ENCODE results near the gene ADAMTS17. TPM values are rescaled to one million over a fixed set of nuclear protein-coding genes. Genes with fewer than 3 reads are reported as not detected.

Gene ADAMTS17
- polyA plus RNA-seq, 2 of the 4 experiments (the other 2 are of a cell fraction), result 0.05 TPM; not detected in 1

DNA sequence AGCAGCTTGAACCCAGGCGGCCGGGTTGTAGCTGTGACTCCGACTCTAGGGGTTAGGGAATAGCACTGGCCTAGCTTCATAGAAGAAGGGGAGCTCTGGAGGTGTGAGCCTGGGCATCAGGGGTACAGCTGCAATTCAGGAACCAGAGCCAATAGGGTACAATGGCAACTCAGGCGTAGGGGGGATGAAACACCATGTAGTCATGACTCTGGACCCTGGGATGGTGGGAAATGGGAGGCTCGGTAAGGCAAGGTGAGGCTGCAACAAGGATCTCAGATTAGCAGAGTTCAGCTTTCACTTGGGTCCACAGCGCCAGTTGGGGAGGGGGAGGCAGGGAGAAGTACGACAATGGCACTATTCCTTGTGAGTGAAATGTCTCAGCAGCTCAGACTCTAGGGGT is 398.3 kb downstream of the ADAMTS17 start (continued):
- TF ChIP-seq ZNF302 (CRISPR knock-in tag; IDR thresholded peaks at IDR 0.05), result no peak
- TF ChIP-seq RCOR1 (IDR thresholded peaks at IDR 0.05; ENCODE audit: low read depth, low read length), result no peak
- TF ChIP-seq MAZ (IDR thresholded peaks at IDR 0.05; ENCODE audit: borderline replicate concordance, low read depth, low read length), result no peak
- no peak for TF ChIP-seq BHLHE40 (IDR thresholded peaks at IDR 0.05; ENCODE audit: low read depth, low read length)

DNA sequence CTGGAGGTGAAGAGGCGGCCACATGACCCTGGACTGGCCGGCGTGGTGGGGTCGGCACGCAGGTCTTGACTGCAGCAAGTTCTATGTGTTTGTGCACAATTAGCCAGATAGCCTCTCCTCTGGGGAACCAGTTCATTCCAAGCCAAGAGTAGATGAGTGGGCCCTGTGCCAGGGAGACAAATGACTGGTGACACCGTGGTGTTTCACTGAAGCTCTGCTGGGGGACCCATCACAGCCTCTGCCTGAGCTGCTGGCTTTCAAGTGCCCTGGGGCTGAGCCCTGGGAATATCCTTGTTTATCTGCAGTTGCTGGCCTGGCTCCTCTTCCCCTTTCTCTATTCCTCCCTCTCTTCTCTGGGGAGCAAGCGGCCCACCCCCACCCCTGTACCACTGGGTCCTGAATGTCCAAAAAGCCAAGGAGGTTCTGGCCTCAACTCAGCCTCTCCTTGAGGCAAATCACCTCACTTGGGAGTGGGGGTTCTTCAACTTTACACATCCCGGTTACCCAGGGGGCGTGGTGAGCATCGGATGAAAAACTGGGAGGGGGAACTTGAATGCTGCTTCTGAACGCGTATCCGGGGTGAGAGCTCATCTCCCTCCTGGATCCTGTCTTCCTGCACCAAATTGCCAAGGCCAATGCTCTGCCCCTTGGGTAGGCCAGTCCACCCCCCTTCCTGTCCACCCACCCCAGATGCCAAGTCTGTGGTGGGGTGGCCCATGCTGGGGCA is 408.9 kb downstream of the ADAMTS17 start:
- H3K4me2 ChIP-seq, result no peak overlapping the region
- ATAC-seq (no peak), FAIRE-seq (no peak), DNase-seq (ENCODE audit: low read depth in 1 of 2, low spot score in 1 of 2) (no peak)
- no peak overlapping the region for H3K27ac ChIP-seq
- H3K4me1 ChIP-seq, result peaks cover 6% of the 10 kb centered on the region; the same call in 2 of the 3 replicates
- H3K4me3 ChIP-seq, result no peak overlapping the region
- POLR2A ChIA-PET, result no interaction called here
- no peak for TF ChIP-seq RCOR1 (IDR thresholded peaks at IDR 0.05; ENCODE audit: low read depth, low read length)
- TF ChIP-seq, protein P1, sequence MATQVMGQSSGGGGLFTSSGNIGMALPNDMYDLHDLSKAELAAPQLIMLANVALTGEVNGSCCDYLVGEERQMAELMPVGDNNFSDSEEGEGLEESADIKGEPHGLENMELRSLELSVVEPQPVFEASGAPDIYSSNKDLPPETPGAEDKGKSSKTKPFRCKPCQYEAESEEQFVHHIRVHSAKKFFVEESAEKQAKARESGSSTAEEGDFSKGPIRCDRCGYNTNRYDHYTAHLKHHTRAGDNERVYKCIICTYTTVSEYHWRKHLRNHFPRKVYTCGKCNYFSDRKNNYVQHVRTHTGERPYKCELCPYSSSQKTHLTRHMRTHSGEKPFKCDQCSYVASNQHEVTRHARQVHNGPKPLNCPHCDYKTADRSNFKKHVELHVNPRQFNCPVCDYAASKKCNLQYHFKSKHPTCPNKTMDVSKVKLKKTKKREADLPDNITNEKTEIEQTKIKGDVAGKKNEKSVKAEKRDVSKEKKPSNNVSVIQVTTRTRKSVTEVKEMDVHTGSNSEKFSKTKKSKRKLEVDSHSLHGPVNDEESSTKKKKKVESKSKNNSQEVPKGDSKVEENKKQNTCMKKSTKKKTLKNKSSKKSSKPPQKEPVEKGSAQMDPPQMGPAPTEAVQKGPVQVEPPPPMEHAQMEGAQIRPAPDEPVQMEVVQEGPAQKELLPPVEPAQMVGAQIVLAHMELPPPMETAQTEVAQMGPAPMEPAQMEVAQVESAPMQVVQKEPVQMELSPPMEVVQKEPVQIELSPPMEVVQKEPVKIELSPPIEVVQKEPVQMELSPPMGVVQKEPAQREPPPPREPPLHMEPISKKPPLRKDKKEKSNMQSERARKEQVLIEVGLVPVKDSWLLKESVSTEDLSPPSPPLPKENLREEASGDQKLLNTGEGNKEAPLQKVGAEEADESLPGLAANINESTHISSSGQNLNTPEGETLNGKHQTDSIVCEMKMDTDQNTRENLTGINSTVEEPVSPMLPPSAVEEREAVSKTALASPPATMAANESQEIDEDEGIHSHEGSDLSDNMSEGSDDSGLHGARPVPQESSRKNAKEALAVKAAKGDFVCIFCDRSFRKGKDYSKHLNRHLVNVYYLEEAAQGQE (IDR thresholded peaks at IDR 0.05), result no peak
- no peak for TF ChIP-seq FOXS1 (CRISPR knock-in tag; IDR thresholded peaks at IDR 0.05)
- TF ChIP-seq RFX5 (IDR thresholded peaks at IDR 0.05), result no peak
- H3K9me3 ChIP-seq, result no peaks in the 10 kb centered on the region
- WGBS (ENCODE audit: missing lambda C conversion rate), result 37% methylated on average over 13 of the region's 13 CpGs
- CTCF ChIA-PET, result interaction anchor here (0.8 to 1.3 kb wide), 4 partner anchors 9 to 413 kb away, joined by 3 to 4 read pairs (median 3); no protein-coding TSS in a partner anchor

DNA sequence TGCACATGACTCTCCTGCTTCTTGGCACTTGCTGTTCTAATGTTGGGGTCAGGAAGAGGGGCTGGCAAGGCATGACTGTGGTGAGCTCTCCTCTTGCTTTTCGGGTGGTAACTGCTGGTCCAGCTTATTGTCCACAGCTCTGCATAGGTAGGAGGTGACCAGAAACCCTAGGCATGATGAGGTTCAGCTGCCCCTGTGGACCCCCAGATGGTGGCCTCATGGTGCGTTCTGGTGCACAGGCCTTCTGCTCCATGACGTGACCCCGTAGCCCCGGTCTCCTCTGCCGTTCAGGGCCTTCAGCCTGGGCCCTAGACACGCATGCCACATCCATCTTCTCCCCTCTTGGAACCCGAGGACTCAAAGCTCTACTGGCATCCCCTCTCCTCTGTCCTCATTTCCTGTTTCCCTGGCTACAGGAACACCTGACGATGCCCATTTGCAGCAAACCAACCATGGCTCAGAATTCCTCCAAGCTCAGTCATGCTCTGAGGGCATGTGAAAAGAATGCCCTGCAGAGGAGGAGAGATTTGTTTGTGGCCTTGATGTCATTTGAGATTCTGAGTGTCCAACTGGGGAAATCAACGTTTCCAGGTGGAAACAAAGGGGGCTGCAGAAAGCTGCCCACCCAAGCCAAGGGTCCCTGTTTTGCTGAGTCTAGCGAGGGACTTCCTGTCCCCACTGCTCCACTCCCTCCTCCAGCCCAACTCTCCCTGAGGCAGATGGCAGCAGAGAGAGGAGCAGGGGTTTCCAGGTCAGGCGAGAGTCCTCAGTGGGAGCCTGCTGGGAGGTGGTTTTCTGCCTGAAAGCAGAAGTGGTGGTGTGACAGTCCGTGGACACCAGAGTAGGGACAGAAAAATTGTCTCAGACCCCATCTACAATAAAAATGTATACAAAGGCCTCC is 409.8 kb downstream of the ADAMTS17 start:
- ChIA-PET CTCF (interaction anchor here (0.8 to 3.6 kb wide), 7 partner anchors 8 to 452 kb away, joined by 3 to 25 read pairs (median 4); no protein-coding TSS in a partner anchor), POLR2A (no interaction called here)
- FAIRE-seq (no peak), ATAC-seq (no peak), DNase-seq (ENCODE audit: low read depth in 1 of 2, low spot score in 1 of 2) (no peak)
- H3K4me1 ChIP-seq, result peaks cover 6% of the 10 kb centered on the region; the same call in 2 of the 3 replicates
- TF ChIP-seq TP53 (CRISPR knock-in tag; IDR thresholded peaks at IDR 0.05) (no peak), CHD2 (IDR thresholded peaks at IDR 0.05; ENCODE audit: low read length, partially characterized antibody) (no peak), ZC3H11A (IDR thresholded peaks at IDR 0.05) (no peak), E2F6 (IDR thresholded peaks at IDR 0.05; ENCODE audit: borderline replicate concordance, low read depth) (no peak), RFX5 (IDR thresholded peaks at IDR 0.05) (no peak), POLR2AphosphoS2 (conservative IDR thresholded peaks at IDR 0.05; ENCODE audit: low read length) (no peak), RARB (CRISPR knock-in tag; IDR thresholded peaks at IDR 0.05) (no peak)
- TF ChIP-seq, protein P2, sequence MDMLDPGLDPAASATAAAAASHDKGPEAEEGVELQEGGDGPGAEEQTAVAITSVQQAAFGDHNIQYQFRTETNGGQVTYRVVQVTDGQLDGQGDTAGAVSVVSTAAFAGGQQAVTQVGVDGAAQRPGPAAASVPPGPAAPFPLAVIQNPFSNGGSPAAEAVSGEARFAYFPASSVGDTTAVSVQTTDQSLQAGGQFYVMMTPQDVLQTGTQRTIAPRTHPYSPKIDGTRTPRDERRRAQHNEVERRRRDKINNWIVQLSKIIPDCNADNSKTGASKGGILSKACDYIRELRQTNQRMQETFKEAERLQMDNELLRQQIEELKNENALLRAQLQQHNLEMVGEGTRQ (IDR thresholded peaks at IDR 0.05), result no peak
- H3K27ac ChIP-seq, result no peak overlapping the region
- 41% methylated on average over 13 of the region's 13 CpGs for WGBS (ENCODE audit: missing lambda C conversion rate)
- H3K4me2 ChIP-seq, result no peak overlapping the region
- no peaks in the 10 kb centered on the region for H3K9me3 ChIP-seq
- H3K4me3 ChIP-seq, result no peak overlapping the region

All from A549 (cell line).